ENCODE measurements around the gene IPP.

Gene IPP

GRCh38 chr1:45787905-45788304 lies 37.5 kb upstream of the IPP start:
- no peak overlapping the region for H3K4me3 ChIP-seq (ENCODE audit: low read length)
- TF ChIP-seq CTCF (IDR thresholded peaks at IDR 0.05; ENCODE audit: insufficient read depth, low read depth, low read length, missing control alignments), result no peak
- DNase-seq (ENCODE audit: low read depth), result no peak

- TF ChIP-seq CTCF (IDR thresholded peaks at IDR 0.05; ENCODE audit: insufficient read depth, low read depth, low read length, missing control alignments), result no peak
- no peak for DNase-seq (ENCODE audit: low read depth)
- no peak overlapping the region for H3K4me3 ChIP-seq (ENCODE audit: low read length)
These were observed 35.1 kb upstream of the IPP start for GRCh38 chr1:45785583-45785982.

- no peak for DNase-seq (ENCODE audit: low read depth)
- no peak for TF ChIP-seq CTCF (IDR thresholded peaks at IDR 0.05; ENCODE audit: insufficient read depth, low read depth, low read length, missing control alignments)
These were observed 25.3 kb upstream of the IPP start for GRCh38 chr1:45775794-45776193.

GRCh38 chr1:45772971-45773370 lies 22.5 kb upstream of the IPP start:
- no peak overlapping the region for H3K4me3 ChIP-seq (ENCODE audit: low read length)
- TF ChIP-seq CTCF (IDR thresholded peaks at IDR 0.05; ENCODE audit: insufficient read depth, low read depth, low read length, missing control alignments), result no peak
- DNase-seq (ENCODE audit: low read depth), result no peak

More at GRCh38 chr1:45775794-45776193, 25.3 kb upstream of the IPP start:
- H3K4me3 ChIP-seq (ENCODE audit: low read length), result no peak overlapping the region

- peak; percentile 47 for DNase-seq (ENCODE audit: low read depth)
- no peak for TF ChIP-seq CTCF (IDR thresholded peaks at IDR 0.05; ENCODE audit: insufficient read depth, low read depth, low read length, missing control alignments)
- H3K4me3 ChIP-seq (ENCODE audit: low read length), result no peak overlapping the region
These were observed 18.9 kb upstream of the IPP start for GRCh38 chr1:45769261-45769932.

- no peak for TF ChIP-seq CTCF (IDR thresholded peaks at IDR 0.05; ENCODE audit: insufficient read depth, low read depth, low read length, missing control alignments)
- no peak overlapping the region for H3K4me3 ChIP-seq (ENCODE audit: low read length)
- no peak for DNase-seq (ENCODE audit: low read depth)
These were observed 16.6 kb upstream of the IPP start for GRCh38 chr1:45767035-45767434.
